Endothelial cell of umbilical vein (primary cell): Measurements from ENCODE around the gene SNCAIP. TPM values are rescaled to one million over a fixed set of nuclear protein-coding genes. Genes with fewer than 3 reads are reported as not detected.

ENCODE experiments used
- BruUV-seq: library from RNA; stranded (reverse); fragments of 400-500 nt; replicated peaks from 2 replicates; lab custom pipeline; 2021; lab: Mats Ljungman, UMichigan
- CTCF ChIA-PET: fragments of 300-600, 350-600 bp; sonication (Branson Sonifier 250); formaldehyde crosslinking; loops from one replicate; lab custom pipeline; 2021; ENCODE audit warnings: antibody characterized with exemption, inconsistent platforms; lab: Charles Lee
- POLR2A ChIA-PET: fragments of 300-600, 350-600 bp; sonication (Branson Sonifier 250); formaldehyde crosslinking; loops from one replicate; lab custom pipeline; 2021; ENCODE audit warnings: antibody characterized with exemption, inconsistent platforms; lab: Charles Lee
- DNase-seq: peaks from one replicate; pipeline ENCODE4 v3.0.0-alpha.2; 2011; ENCODE audit warnings: low read depth, low spot score
- FAIRE-seq: peaks from 2 replicates; lab custom pipeline; 2011; peaks lifted over from hg19 to GRCh38; lab: Jason Lieb, UNC
- H2AFZ ChIP-seq: 2 replicates; pipeline ENCODE4 v1.6.0; 2012; ENCODE audit warnings: low read depth, low read length, control low read depth, inconsistent platforms
- H3K27ac ChIP-seq: 2 replicates; pipeline ENCODE4 v1.5.1; 2011; ENCODE audit warnings: low read depth, mild to moderate bottlenecking, control low read depth, low read length, moderate library complexity; ENCODE audit not compliant: insufficient read depth
- H3K27me3 ChIP-seq, 2 experiments: 2 replicates each; pipeline versions ENCODE4 v1.6.0 to v1.6.1; 2011; ENCODE audit warnings: low read length in 2 of 2, mixed read lengths in 1 of 2; ENCODE audit not compliant: control insufficient read depth in 2 of 2, insufficient read depth in 2 of 2
- H3K36me3 ChIP-seq, 2 experiments: 2 replicates in 1 of 2; 3 replicates in 1 of 2; pipeline ENCODE4 v1.5.1; 2011; ENCODE audit warnings: low read length in 2 of 2, mild to moderate bottlenecking in 1 of 2, moderate library complexity in 1 of 2; ENCODE audit not compliant: control insufficient read depth in 2 of 2, insufficient read depth in 2 of 2; ENCODE audit errors: extremely low read depth in 1 of 2
- H3K4me1 ChIP-seq: 3 replicates; pipeline ENCODE4 v1.5.1; 2011; ENCODE audit warnings: mild to moderate bottlenecking, low read length; ENCODE audit not compliant: control insufficient read depth, insufficient read depth; ENCODE audit errors: extremely low read depth
- H3K4me2 ChIP-seq: 2 replicates; pipeline ENCODE4 v1.6.1; 2011; ENCODE audit warnings: low read length, control low read depth, mixed read lengths; ENCODE audit not compliant: insufficient read depth
- H3K4me3 ChIP-seq, 3 experiments: fragments of 200-600 bp in 1 of 3; sonication (generic), shearing (Covaris generic) in 1 of 3; replicated peaks in 1 of 3; 2 replicates each; pipeline ENCODE4 v1.5.1; 2011 to 2016; ENCODE audit warnings: control low read depth in 3 of 3, low read length in 3 of 3, mild to moderate bottlenecking in 2 of 3, inconsistent platforms in 1 of 3, low read depth in 1 of 3, moderate library complexity in 1 of 3; ENCODE audit not compliant: insufficient read depth in 1 of 3
- H3K79me2 ChIP-seq: 2 replicates; pipeline ENCODE4 v1.6.0; 2012; ENCODE audit warnings: low read length, inconsistent platforms; ENCODE audit not compliant: control insufficient read depth, insufficient read depth
- H3K9ac ChIP-seq: replicated peaks from 2 replicates; pipeline ENCODE3; 2011; ENCODE audit warnings: low read length, control low read depth; ENCODE audit not compliant: insufficient read depth; ENCODE audit errors: extremely low read depth
- H3K9me1 ChIP-seq: replicated peaks from 3 replicates; pipeline ENCODE4 v1.6.0; 2011; ENCODE audit warnings: mild to moderate bottlenecking, low read length; ENCODE audit not compliant: control insufficient read depth, insufficient read depth; ENCODE audit errors: extremely low read depth
- H3K9me3 ChIP-seq: replicated peaks from 2 replicates; pipeline ENCODE4 v1.5.1; 2012; ENCODE audit warnings: low read length, inconsistent platforms; ENCODE audit not compliant: control insufficient read depth, insufficient read depth
- H4K20me1 ChIP-seq: replicated peaks from 2 replicates; pipeline ENCODE3; 2011; ENCODE audit warnings: mild to moderate bottlenecking, low read length; ENCODE audit not compliant: control insufficient read depth, insufficient read depth; ENCODE audit errors: extremely low read depth
- EZH2 ChIP-seq: IDR thresholded peaks from 2 replicates; pipeline ENCODE4 v1.6.1; 2012; ENCODE audit warnings: borderline replicate concordance, low read depth, mild to moderate bottlenecking, moderate library complexity, low read length, inconsistent platforms; ENCODE audit not compliant: severe bottlenecking
- FOS ChIP-seq: IDR thresholded peaks from 2 replicates; pipeline ENCODE4 v1.6.1; 2011; ENCODE audit warnings: mild to moderate bottlenecking, low read length, moderate library complexity, borderline replicate concordance; ENCODE audit not compliant: insufficient read depth
- JUN ChIP-seq: IDR thresholded peaks from 2 replicates; pipeline ENCODE4 v1.6.1; 2011; ENCODE audit warnings: borderline replicate concordance, low read depth; ENCODE audit not compliant: insufficient read length, insufficient read depth
- MYC ChIP-seq: IDR thresholded peaks from one replicate; pipeline ENCODE4 v1.6.1; 2011; ENCODE audit warnings: mild to moderate bottlenecking, low read depth, low read length
- POLR2A ChIP-seq: IDR thresholded peaks from 2 replicates; pipeline ENCODE4 v1.6.1; 2012; ENCODE audit warnings: low read depth, mild to moderate bottlenecking, control low read depth, low read length
- POLR2AphosphoS5 ChIP-seq: IDR thresholded peaks from 2 replicates; pipeline ENCODE4 v1.6.1; 2012; ENCODE audit warnings: low read depth, mild to moderate bottlenecking, control low read depth, low read length, moderate library complexity; ENCODE audit not compliant: insufficient read depth
- dilution Hi-C: fragments of 300-500 bp; cut with MboI; formaldehyde crosslinking; loops from one replicate; pipeline ENCODE4 v1.15.0; 2019; ENCODE audit warnings: low sequenced_read_pairs; ENCODE audit not compliant: extremely low pct_ligation_motif_present
- intact Hi-C: fragments of 100-400 bp; cut with micrococcal nuclease; formaldehyde crosslinking; loops from one replicate; pipeline ENCODE4 v1.10.0; 2022
- polyA plus RNA-seq, 4 experiments: library from polyadenylated mRNA; depleted of rRNA in 3 of 4; stranded (reverse) in 3 of 4; unstranded in 1 of 4; fragments of >200 nt; gene quantifications; 2 replicates each; pipeline versions ENCODE4 v1.2.1 to v1.2.3, GENCODE V29; 2011 to 2012; ENCODE audit warnings: missing spikeins in 1 of 4
- total RNA-seq: library from RNA; stranded (reverse); gene quantifications from 2 replicates; pipeline ENCODE4 v1.2.3, GENCODE V29; 2021

Gene SNCAIP
- total and polyA plus RNA-seq, 2 donors (not counting 3 experiments of a cell fraction or from before 2014, with no cell fraction given) = 13.1 to 42.0 TPM

DNA sequence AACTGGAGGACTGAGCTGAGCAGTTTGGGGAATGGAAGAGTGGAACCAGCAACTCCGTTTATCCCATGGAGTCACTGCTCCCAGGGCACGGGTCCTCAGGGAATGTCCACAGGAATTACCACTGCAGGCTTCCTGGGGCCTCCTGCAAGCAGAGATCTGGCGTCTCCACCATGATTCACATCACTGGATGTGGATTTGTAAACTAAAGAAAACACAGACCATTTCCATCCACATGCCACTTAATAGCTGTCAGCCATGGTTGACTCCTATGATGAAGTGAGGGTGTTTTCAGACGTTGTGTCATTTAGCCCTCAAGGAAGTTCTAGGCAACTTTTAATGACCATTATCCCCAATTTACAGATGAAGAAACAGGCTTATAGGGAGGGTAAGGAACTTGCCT, 30.2 kb downstream of the SNCAIP start:
- ChIA-PET POLR2A (no interaction called here), CTCF (no interaction called here)
- Histone ChIP-seq H3K4me2 (no peak overlapping the region), H2AFZ (no peak overlapping the region), H3K9ac (no peak overlapping the region), H3K79me2 (no peaks in the 10 kb centered on the region), H3K27ac (no peak overlapping the region), H3K9me3 (no peaks in the 10 kb centered on the region), H4K20me1 (no peaks in the 10 kb centered on the region), H3K9me1 (no peaks in the 10 kb centered on the region), H3K27me3 (no peaks in the 10 kb centered on the region), H3K36me3 (no peaks in the 10 kb centered on the region), H3K4me1 (no peaks in the 10 kb centered on the region), H3K4me3 (no peak overlapping the region)
- dilution Hi-C loops = no loop called here
- no peak for TF ChIP-seq POLR2AphosphoS5
- no peak for TF ChIP-seq FOS
- TF ChIP-seq JUN = no peak
- no peak for TF ChIP-seq POLR2A
- TF ChIP-seq MYC = no peak
- no peak for TF ChIP-seq EZH2
- BruUV-seq = no TSS peak
- FAIRE-seq (no peak), DNase-seq (no peak)
- intact Hi-C loops = no loop called here

DNA sequence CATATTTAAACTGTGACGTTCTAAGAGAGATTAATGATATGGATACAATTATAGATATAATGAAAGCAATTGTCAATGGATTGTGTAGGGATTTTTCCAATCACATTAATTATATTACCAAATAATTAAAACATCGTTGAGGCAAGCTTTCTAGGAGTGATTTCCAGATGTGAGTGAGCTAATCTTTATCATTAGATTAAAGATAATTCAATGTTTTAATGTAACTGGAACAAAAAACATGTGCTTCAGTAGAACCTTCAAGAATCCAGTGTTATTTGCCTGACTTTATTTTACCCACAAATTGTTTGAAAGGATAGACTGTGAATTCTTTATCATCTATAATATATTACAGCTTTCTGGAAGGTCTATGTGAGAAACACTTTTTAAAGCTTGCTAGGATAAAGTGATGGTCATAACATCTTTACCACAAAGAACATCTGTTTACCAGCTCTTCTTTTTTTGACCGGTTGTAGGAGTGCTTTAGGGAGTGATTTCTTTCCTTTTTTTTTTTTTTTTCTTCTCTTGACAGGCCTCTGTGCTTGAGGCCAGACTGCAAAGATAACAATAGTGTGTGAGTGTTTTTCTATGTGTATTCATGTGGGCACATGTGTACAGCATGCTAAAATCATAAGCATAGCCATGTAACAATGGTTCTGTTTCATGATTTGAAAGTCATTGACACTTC, 35.0 kb downstream of the SNCAIP start:
- FAIRE-seq = no peak
- H3K27ac ChIP-seq = no peak overlapping the region
- H3K36me3 ChIP-seq = no peaks in the 10 kb centered on the region
- H3K27me3 ChIP-seq = no peaks in the 10 kb centered on the region
- H3K9me1 ChIP-seq = no peaks in the 10 kb centered on the region
- H3K4me3 ChIP-seq = no peak overlapping the region
- H4K20me1 ChIP-seq = peaks cover 2% of the 10 kb centered on the region
- no peaks in the 10 kb centered on the region for H3K9me3 ChIP-seq
- POLR2A ChIA-PET = no interaction called here
- DNase-seq = no peak
- no peak overlapping the region for H3K9ac ChIP-seq
- peaks cover 10% of the 10 kb centered on the region for H3K4me1 ChIP-seq
- no peak overlapping the region for H2AFZ ChIP-seq
- no peak overlapping the region for H3K4me2 ChIP-seq
- H3K79me2 ChIP-seq = no peaks in the 10 kb centered on the region
- TF ChIP-seq FOS = no peak
- CTCF ChIA-PET = interaction anchor here (1.3 to 1.4 kb wide), 3 partner anchors 9 to 27 kb away, joined by 3 to 5 read pairs (median 5); no protein-coding TSS in a partner anchor
- dilution Hi-C loops = no loop called here
- intact Hi-C loops = no loop called here
- no TSS peak for BruUV-seq
